ENCODE data around the gene SLC35B3.

The SLC35B3 gene

DNA sequence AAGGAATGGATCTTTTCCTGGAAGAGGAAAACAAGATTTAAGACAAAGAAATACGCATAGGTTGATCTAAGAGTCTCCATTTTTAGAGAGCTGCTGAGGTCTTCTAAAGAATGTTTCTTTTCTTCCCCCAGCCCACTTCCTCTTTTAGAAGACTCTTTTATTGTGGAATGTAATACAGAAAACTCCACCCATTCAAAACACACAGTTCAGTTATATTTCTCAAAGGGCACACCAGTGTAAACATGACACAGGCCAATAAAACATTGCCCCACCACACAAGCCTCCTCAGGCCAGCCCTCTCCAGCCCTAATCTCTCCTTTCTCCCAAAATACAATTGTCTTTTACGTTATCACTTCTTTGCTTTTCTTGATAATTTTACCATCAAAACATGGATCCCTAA lies 42.8 kb downstream of the SLC35B3 start:
- H3K9me3 ChIP-seq (ENCODE audit: control insufficient read depth, insufficient read depth, low read length) = no peaks in the 10 kb centered on the region
- no peak overlapping the region for H3K27ac ChIP-seq (ENCODE audit: low read depth, low read length)
- H3K4me1 ChIP-seq (ENCODE audit: control insufficient read depth, low read length) = no peaks in the 10 kb centered on the region
- no peaks in the 10 kb centered on the region for H3K36me3 ChIP-seq (ENCODE audit: control insufficient read depth, low read length)
- H3K9me2 ChIP-seq (replicated peaks; ENCODE audit: control insufficient read depth, low read length) = no peaks in the 10 kb centered on the region
- H3F3A ChIP-seq (ENCODE audit: control insufficient read depth, insufficient read depth) = no peaks in the 10 kb centered on the region
- no peak overlapping the region for H3K4me2 ChIP-seq (ENCODE audit: low read length)
- H3K27me3 ChIP-seq (ENCODE audit: control insufficient read depth, low read length) = peaks cover 4% of the 10 kb centered on the region; the same call in 1 of the 2 replicates
- no peak overlapping the region for H3K4me3 ChIP-seq (ENCODE audit: low read length)
- TF ChIP-seq, protein P1, sequence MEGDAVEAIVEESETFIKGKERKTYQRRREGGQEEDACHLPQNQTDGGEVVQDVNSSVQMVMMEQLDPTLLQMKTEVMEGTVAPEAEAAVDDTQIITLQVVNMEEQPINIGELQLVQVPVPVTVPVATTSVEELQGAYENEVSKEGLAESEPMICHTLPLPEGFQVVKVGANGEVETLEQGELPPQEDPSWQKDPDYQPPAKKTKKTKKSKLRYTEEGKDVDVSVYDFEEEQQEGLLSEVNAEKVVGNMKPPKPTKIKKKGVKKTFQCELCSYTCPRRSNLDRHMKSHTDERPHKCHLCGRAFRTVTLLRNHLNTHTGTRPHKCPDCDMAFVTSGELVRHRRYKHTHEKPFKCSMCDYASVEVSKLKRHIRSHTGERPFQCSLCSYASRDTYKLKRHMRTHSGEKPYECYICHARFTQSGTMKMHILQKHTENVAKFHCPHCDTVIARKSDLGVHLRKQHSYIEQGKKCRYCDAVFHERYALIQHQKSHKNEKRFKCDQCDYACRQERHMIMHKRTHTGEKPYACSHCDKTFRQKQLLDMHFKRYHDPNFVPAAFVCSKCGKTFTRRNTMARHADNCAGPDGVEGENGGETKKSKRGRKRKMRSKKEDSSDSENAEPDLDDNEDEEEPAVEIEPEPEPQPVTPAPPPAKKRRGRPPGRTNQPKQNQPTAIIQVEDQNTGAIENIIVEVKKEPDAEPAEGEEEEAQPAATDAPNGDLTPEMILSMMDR (IDR thresholded peaks at IDR 0.05; ENCODE audit: low read depth, low read length, poor library complexity, severe bottlenecking) = no peak
- TF ChIP-seq EZH2phosphoT487 (IDR thresholded peaks at IDR 0.05; ENCODE audit: borderline replicate concordance, low read length) = no peak
- H3K79me2 ChIP-seq (ENCODE audit: control insufficient read depth, low read length) = no peaks in the 10 kb centered on the region
- no peaks in the 10 kb centered on the region for H4K20me1 ChIP-seq (ENCODE audit: control insufficient read depth, insufficient read depth, low read depth, low read length)

DNA sequence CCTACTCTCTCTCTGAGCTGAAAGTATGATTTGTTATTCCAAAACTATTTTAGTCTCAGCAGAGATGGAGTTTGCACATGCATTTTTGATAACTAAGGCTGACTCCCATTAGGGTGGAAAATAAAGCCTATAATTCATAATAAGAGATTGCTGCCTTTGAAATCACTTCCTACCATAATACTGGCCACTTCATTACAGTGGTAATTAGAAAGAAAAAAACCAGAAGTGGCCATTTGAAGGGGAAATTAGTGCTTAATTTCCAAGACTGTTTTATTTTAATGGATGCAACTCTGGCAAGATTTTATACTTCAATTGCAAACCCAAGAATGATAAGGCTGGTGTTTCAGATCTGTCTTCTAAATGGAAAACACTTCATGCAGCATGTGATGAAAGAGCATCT lies 43.4 kb downstream of the SLC35B3 start:
- Histone ChIP-seq H3K79me2 (ENCODE audit: control insufficient read depth, low read length) (no peaks in the 10 kb centered on the region), H3K9me3 (ENCODE audit: control insufficient read depth, insufficient read depth, low read length) (no peaks in the 10 kb centered on the region), H3K4me3 (ENCODE audit: low read length) (no peak overlapping the region), H3K4me1 (ENCODE audit: control insufficient read depth, low read length) (no peaks in the 10 kb centered on the region), H3K4me2 (ENCODE audit: low read length) (no peak overlapping the region), H4K20me1 (ENCODE audit: control insufficient read depth, insufficient read depth, low read depth, low read length) (no peaks in the 10 kb centered on the region), H3K27me3 (ENCODE audit: control insufficient read depth, low read length) (peaks cover 4% of the 10 kb centered on the region; the same call in 1 of the 2 replicates), H3K27ac (ENCODE audit: low read depth, low read length) (no peak overlapping the region), H3F3A (ENCODE audit: control insufficient read depth, insufficient read depth) (no peaks in the 10 kb centered on the region), H3K9me2 (replicated peaks; ENCODE audit: control insufficient read depth, low read length) (no peaks in the 10 kb centered on the region), H3K36me3 (ENCODE audit: control insufficient read depth, low read length) (no peaks in the 10 kb centered on the region)
- TF ChIP-seq, protein P1 (IDR thresholded peaks at IDR 0.05; ENCODE audit: low read depth, low read length, poor library complexity, severe bottlenecking) = no peak
- TF ChIP-seq EZH2phosphoT487 (IDR thresholded peaks at IDR 0.05; ENCODE audit: borderline replicate concordance, low read length) = no peak

DNA sequence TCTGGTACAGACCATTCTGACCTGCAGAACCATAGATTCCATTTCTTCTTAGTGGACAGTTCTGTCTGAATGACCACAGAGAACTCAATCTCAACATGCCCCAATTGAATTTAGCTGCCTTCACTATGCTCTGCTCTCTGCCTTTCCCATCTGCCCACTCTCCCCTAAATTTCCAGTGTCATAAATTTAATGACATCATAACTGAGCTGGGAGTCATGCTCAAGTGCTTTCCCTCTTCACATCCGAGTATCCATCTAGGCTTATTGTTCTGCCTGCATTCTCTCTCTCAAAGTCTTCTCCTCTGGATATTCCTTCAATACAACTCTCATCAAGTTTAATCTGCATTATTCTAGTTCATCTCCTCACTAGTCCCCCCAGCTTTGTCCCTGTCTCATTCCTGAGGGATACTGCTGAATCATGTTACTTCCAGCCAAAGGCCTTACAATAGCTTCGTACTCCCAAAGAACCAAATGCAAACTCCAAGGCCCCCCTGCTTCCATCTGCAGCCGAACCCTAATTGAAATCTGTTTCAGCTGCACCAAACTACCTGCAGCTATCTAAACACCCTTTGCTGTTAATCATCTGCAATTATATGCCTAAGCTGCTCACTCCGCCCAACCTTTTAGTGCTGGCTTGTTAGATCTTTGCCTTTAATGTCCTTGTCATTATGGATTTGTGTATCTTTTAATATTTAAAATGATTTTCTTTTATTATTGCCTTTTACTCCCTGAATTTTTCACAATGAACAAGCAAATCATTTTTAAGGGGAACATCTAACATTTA lies 46.1 kb downstream of the SLC35B3 start:
- TF ChIP-seq, protein P1 (IDR thresholded peaks at IDR 0.05; ENCODE audit: low read depth, low read length, poor library complexity, severe bottlenecking) = no peak
- no peak for TF ChIP-seq EZH2phosphoT487 (IDR thresholded peaks at IDR 0.05; ENCODE audit: borderline replicate concordance, low read length)
- H3K9me2 ChIP-seq (replicated peaks; ENCODE audit: control insufficient read depth, low read length) = no peaks in the 10 kb centered on the region
- no peaks in the 10 kb centered on the region for H3K36me3 ChIP-seq (ENCODE audit: control insufficient read depth, low read length)
- H3F3A ChIP-seq (ENCODE audit: control insufficient read depth, insufficient read depth) = no peaks in the 10 kb centered on the region
- no peak overlapping the region for H3K4me3 ChIP-seq (ENCODE audit: low read length)
- H4K20me1 ChIP-seq (ENCODE audit: control insufficient read depth, insufficient read depth, low read depth, low read length) = no peaks in the 10 kb centered on the region
- no peak overlapping the region for H3K27ac ChIP-seq (ENCODE audit: low read depth, low read length)
- no peaks in the 10 kb centered on the region for H3K27me3 ChIP-seq (ENCODE audit: control insufficient read depth, low read length)
- no peaks in the 10 kb centered on the region for H3K9me3 ChIP-seq (ENCODE audit: control insufficient read depth, insufficient read depth, low read length)
- H3K4me1 ChIP-seq (ENCODE audit: control insufficient read depth, low read length) = no peaks in the 10 kb centered on the region
- no peak overlapping the region for H3K4me2 ChIP-seq (ENCODE audit: low read length)
- H3K79me2 ChIP-seq (ENCODE audit: control insufficient read depth, low read length) = no peaks in the 10 kb centered on the region

All from DOHH2 (cell line).